Ectodermal cell (in vitro differentiated cells): Measurements from ENCODE around the gene FOXC1.

Experiments used
- H3K27ac ChIP-seq: 2 replicates; pipeline ENCODE4 v1.7.0; 2013; ENCODE audit warnings: mild to moderate bottlenecking, low read depth, low read length; ENCODE audit not compliant: insufficient read depth, poor library complexity, severe bottlenecking
- H3K27me3 ChIP-seq: 2 replicates; pipeline ENCODE4 v1.7.0; 2013; ENCODE audit warnings: mild to moderate bottlenecking, low read length; ENCODE audit not compliant: insufficient read depth, control insufficient read depth, poor library complexity, severe bottlenecking
- H3K36me3 ChIP-seq: one replicate; pipeline ENCODE4 v1.7.0; 2013; ENCODE audit warnings: low read length; ENCODE audit not compliant: control insufficient read depth, insufficient read depth
- H3K4me1 ChIP-seq: one replicate; pipeline ENCODE4 v1.7.0; 2013; ENCODE audit warnings: low read length; ENCODE audit not compliant: control insufficient read depth, insufficient read depth
- H3K4me3 ChIP-seq: 2 replicates; pipeline ENCODE4 v1.7.0; 2013; ENCODE audit warnings: low read depth, low read length, control low read depth; ENCODE audit not compliant: insufficient read depth
- H3K9me3 ChIP-seq: 2 replicates; pipeline ENCODE4 v1.7.0; 2013; ENCODE audit warnings: mild to moderate bottlenecking, low read length, moderate library complexity; ENCODE audit not compliant: control insufficient read depth
- WGBS, 2 experiments: methylation state at CpG; one replicate each; pipeline ENCODE4 v1.1.7; 2013; ENCODE audit warnings: missing lambda C conversion rate in 2 of 2; 5-methylcytosine and 5-hydroxymethylcytosine counted together

Gene FOXC1

GRCh38 chr6:1658212-1659005, 48.7 kb downstream of the FOXC1 start:
- no peaks in the 10 kb centered on the region for H3K36me3 ChIP-seq
- H3K4me3 ChIP-seq = no peak overlapping the region
- H3K27me3 ChIP-seq = no peaks in the 10 kb centered on the region
- H3K4me1 ChIP-seq = no peaks in the 10 kb centered on the region
- no peaks in the 10 kb centered on the region for H3K9me3 ChIP-seq
- no peak overlapping the region for H3K27ac ChIP-seq
- 94 to 95% methylated on average over 15 of the region's 15 CpGs for WGBS, 2 experiments

DNA sequence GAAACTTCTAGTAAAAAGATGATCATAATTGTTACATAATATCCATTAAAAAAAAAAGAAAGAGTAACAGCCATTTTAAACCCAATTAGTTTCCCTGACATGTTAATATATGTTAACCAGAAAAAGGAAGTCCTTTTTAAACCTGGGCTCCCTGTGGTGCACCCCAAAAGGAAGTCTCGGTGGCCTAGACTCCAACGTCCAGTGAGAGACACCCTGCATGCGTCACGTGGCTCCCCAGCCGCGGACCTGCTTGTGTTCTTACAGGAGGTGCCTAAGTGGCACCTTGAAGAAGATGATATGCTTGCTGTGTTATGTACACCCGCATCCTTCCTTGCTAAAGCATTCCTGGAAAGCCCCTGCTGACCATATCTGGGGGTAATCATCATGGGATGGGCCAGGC, 50.1 kb downstream of the FOXC1 start:
- H3K36me3 ChIP-seq = no peaks in the 10 kb centered on the region
- no peaks in the 10 kb centered on the region for H3K9me3 ChIP-seq
- WGBS, 2 experiments = 92% methylated on average over 7 of the region's 7 CpGs
- H3K4me3 ChIP-seq = no peak overlapping the region
- no peak overlapping the region for H3K27ac ChIP-seq
- no peaks in the 10 kb centered on the region for H3K4me1 ChIP-seq
- no peaks in the 10 kb centered on the region for H3K27me3 ChIP-seq

DNA sequence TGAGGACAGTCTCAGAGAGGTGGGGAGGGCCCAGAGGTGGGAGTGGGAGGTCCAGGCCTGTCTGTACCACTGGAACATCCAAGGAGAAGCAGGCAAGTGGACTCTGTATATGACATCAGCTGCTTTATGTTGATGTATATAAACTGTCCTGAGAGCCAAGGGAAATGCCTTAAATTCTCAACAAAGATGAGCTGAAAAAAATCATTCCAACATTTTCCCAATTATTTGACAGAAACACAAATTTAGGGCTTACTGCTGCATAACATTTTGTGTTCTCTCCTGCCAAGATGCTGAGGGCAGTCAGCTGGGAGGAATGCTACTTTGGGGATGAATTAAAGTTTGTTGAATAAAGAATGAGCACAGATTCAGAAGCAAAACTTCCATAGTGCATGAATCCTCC, 52.8 kb downstream of the FOXC1 start:
- H3K36me3 ChIP-seq = no peaks in the 10 kb centered on the region
- H3K27me3 ChIP-seq = no peaks in the 10 kb centered on the region
- no peaks in the 10 kb centered on the region for H3K4me1 ChIP-seq
- H3K4me3 ChIP-seq = no peak overlapping the region
- no peak overlapping the region for H3K27ac ChIP-seq
- no peaks in the 10 kb centered on the region for H3K9me3 ChIP-seq
